ENCODE results near the gene SOX10. TPM values are rescaled to one million over a fixed set of nuclear protein-coding genes. Genes with fewer than 3 reads are reported as not detected.

The SOX10 gene
- total and polyA plus RNA-seq, 9 of the 15 experiments (the other 6 are each of a cell fraction or from before 2014, with no cell fraction given), result not detected

DNA sequence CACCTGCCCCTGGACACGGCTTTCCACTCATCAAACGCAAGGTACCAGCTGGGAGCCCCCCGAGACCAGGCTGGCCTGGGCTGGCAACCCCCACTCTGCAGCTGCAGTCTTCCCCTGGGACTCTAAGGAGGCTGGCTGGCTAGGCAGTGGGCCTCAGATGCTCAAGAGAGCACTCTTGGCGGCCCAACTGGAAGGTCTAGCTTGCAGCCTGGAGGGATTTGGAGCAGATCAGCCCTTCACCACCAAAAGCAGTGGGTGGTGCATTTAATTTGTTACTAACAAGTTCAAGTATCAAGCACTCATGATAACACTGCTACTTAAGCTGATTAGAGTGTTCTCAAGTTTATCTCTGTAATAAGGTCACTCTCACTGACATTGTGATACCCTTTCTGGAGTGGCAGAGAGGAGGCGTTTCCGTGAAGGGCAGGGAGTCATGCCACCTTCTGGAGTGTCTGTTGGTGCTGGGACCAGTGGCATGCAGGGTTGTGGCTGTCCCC is 52.4 kb downstream of the SOX10 start:
- no peaks in the 10 kb centered on the region for H3K9me1 ChIP-seq (ENCODE audit: control insufficient read depth, insufficient read depth, low read length)
- H3K27me3 ChIP-seq (ENCODE audit: control insufficient read depth in 2 of 2, insufficient read depth in 2 of 2, low read length in 2 of 2), result no peaks in the 10 kb centered on the region
- H3K4me3 ChIP-seq, result no peak overlapping the region
- no peaks in the 10 kb centered on the region for H4K20me1 ChIP-seq (replicated peaks; ENCODE audit: control insufficient read depth, insufficient read depth, low read length)
- no peaks in the 10 kb centered on the region for H3K9me3 ChIP-seq (replicated peaks; ENCODE audit: control insufficient read depth, insufficient read depth, low read depth, low read length)
- no peak for FAIRE-seq
- H3K36me3 ChIP-seq (ENCODE audit: control insufficient read depth, insufficient read depth, low read length), result peaks cover 11% of the 10 kb centered on the region; the same call in 1 of the 3 replicates
- CTCF ChIA-PET (ENCODE audit: low intra/inter-chr PET ratio), result no interaction called here
- H3K79me2 ChIP-seq (ENCODE audit: control insufficient read depth, insufficient read depth, low read length), result no peaks in the 10 kb centered on the region
- POLR2A ChIA-PET, result interaction anchor here (0.5 to 2.0 kb wide), 3 partner anchors 22 to 370 kb away, joined by 3 to 4 read pairs (median 4); no protein-coding TSS in a partner anchor
- no TSS peak for BruUV-seq (replicated peaks)
- in situ Hi-C loops (cut with MboI) (no loop called here), intact Hi-C loops (cut with micrococcal nuclease) (no loop called here)
- no peak for DNase-seq (ENCODE audit: extremely low read depth in 1 of 4, low spot score in 3 of 4)
- H3K4me2 ChIP-seq (ENCODE audit: insufficient read depth, low read length), result no peak overlapping the region
- TF ChIP-seq MED1 (CRISPR knock-in tag; IDR thresholded peaks at IDR 0.05; ENCODE audit: borderline replicate concordance) (no peak), IRF2 (CRISPR knock-in tag; IDR thresholded peaks at IDR 0.05) (no peak), MYC (IDR thresholded peaks at IDR 0.05; ENCODE audit: low read depth, low read length) (no peak), MYC (CRISPR knock-in tag; IDR thresholded peaks at IDR 0.05; ENCODE audit: borderline replicate concordance, low read depth) (no peak), TEAD4 (IDR thresholded peaks at IDR 0.05; ENCODE audit: low read length) (no peak), TEAD4 (CRISPR knock-in tag; IDR thresholded peaks at IDR 0.05; ENCODE audit: borderline replicate concordance) (no peak), POLR2A (conservative IDR thresholded peaks at IDR 0.05) (no peak), RBM25 (IDR thresholded peaks at IDR 0.05; ENCODE audit: low read depth, low read length, severe bottlenecking) (no peak), KLF13 (tag; IDR thresholded peaks at IDR 0.05; ENCODE audit: borderline replicate concordance, low read depth) (no peak)
- TF ChIP-seq, protein P1, sequence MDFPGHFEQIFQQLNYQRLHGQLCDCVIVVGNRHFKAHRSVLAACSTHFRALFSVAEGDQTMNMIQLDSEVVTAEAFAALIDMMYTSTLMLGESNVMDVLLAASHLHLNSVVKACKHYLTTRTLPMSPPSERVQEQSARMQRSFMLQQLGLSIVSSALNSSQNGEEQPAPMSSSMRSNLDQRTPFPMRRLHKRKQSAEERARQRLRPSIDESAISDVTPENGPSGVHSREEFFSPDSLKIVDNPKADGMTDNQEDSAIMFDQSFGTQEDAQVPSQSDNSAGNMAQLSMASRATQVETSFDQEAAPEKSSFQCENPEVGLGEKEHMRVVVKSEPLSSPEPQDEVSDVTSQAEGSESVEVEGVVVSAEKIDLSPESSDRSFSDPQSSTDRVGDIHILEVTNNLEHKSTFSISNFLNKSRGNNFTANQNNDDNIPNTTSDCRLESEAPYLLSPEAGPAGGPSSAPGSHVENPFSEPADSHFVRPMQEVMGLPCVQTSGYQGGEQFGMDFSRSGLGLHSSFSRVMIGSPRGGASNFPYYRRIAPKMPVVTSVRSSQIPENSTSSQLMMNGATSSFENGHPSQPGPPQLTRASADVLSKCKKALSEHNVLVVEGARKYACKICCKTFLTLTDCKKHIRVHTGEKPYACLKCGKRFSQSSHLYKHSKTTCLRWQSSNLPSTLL (IDR thresholded peaks at IDR 0.05), result no peak
- H3K4me1 ChIP-seq (replicated peaks in 1 of 2; ENCODE audit: control insufficient read depth in 2 of 2, insufficient read depth in 2 of 2, low read length in 2 of 2), result peaks cover 9 to 28% of the 10 kb centered on the region in 2 experiments; a peak in 4 of 5 replicates
- H3K27ac ChIP-seq (ENCODE audit: extremely low read depth, low read depth, low read length), result no peak overlapping the region
- H2AFZ ChIP-seq (ENCODE audit: low read depth, low read length), result no peak overlapping the region
- no peak for ATAC-seq
- no peak overlapping the region; a peak in 1 of 4 replicates for H3K9ac ChIP-seq (ENCODE audit: insufficient read depth in 1 of 2, low read depth in 2 of 2, low read length in 2 of 2)
- WGBS (ENCODE audit: insufficient coverage, low coverage, missing lambda C conversion rate), result 80% methylated on average over 4 of the region's 6 CpGs
